Ovary (tissue), 3 donors: Measurements from ENCODE around the gene ACAP3.

Experiments
- CTCF ChIP-seq, 3 donors: fragments of 450-650 bp in 2 of 3; fragments of 200-600 bp in 1 of 3; IDR thresholded peaks; one replicate each; pipeline versions ENCODE4 v1.5.1 to v1.8.0; 2016 to 2022; ENCODE audit warnings: antibody characterized with exemption in 3 of 3, mild to moderate bottlenecking in 1 of 3
- POLR2A ChIP-seq: fragments of 450-650 bp; IDR thresholded peaks from one replicate; pipeline ENCODE4 v1.6.1; 2017; ENCODE audit warnings: antibody characterized with exemption, mild to moderate bottlenecking, moderate library complexity
- donor health status: DM: no; HTN: no; CAD: no.

GRCh38 chr1:1343811-1344421 lies 36.2 kb upstream of the ACAP3 start:
- no peak for TF ChIP-seq CTCF (IDR thresholded peaks at IDR 0.05)
- TF ChIP-seq POLR2A, result no peak
